Ecto neural progenitor cell (in vitro differentiated cells): ENCODE data around the gene CTU2.
"Not testable (repeated sequence)": the region's sequence is repeated elsewhere in the genome, so short reads cannot be mapped to it uniquely, and the experiment has no call there.

Experiments used
- DNase-seq: peaks from one replicate; pipeline ENCODE4 v3.0.0-alpha.2; 2018; ENCODE audit warnings: low spot score

Gene CTU2

GRCh38 chr16:88706229-88706964 lies at the start of gene CTU2, which contains the start of gene RNF166:
Gene CTU2, plus strand, starts transcription at chr16:88706503. Its CDS starts 28 bp downstream, at chr16:88706531.
Gene RNF166, minus strand, starts transcription at chr16:88706408. Its CDS starts 83 bp downstream, at chr16:88706325.
- peak; percentile 93 for DNase-seq

GRCh38 chr16:88657371-88657770 lies 48.9 kb upstream of the CTU2 start:
- DNase-seq, result no peak

- DNase-seq, result no peak
Observed at GRCh38 chr16:88658714-88659113, 47.6 kb upstream of the CTU2 start.

GRCh38 chr16:88659160-88659559 lies 47.1 kb upstream of the CTU2 start:
- no peak for DNase-seq

- DNase-seq, result no peak
Observed at GRCh38 chr16:88661468-88661867, 44.8 kb upstream of the CTU2 start.

GRCh38 chr16:88662222-88662842 lies 44.0 kb upstream of the CTU2 start:
- DNase-seq, result no peak

GRCh38 chr16:88662843-88663606 lies 43.3 kb upstream of the CTU2 start, which contains the start of gene MVD:
Gene MVD, minus strand, starts transcription at chr16:88663091. Its CDS starts 11 bp downstream, at chr16:88663080.
- DNase-seq, result peak; percentile 99

GRCh38 chr16:88665148-88665547 lies 41.2 kb upstream of the CTU2 start:
- DNase-seq, result no peak

- no peak for DNase-seq
Observed at GRCh38 chr16:88665570-88665969, 40.7 kb upstream of the CTU2 start.

- no peak for DNase-seq
Observed at GRCh38 chr16:88667461-88667860, 38.8 kb upstream of the CTU2 start.

- not testable (repeated sequence) for DNase-seq
Observed at GRCh38 chr16:88669493-88669892, 36.8 kb upstream of the CTU2 start.

GRCh38 chr16:88669980-88670379 lies 36.3 kb upstream of the CTU2 start:
- no peak for DNase-seq

GRCh38 chr16:88671806-88672205 lies 34.5 kb upstream of the CTU2 start:
- no peak for DNase-seq

- peak; percentile 71 for DNase-seq
Observed at GRCh38 chr16:88672776-88673175, 33.5 kb upstream of the CTU2 start.

- DNase-seq, result no peak
Observed at GRCh38 chr16:88673716-88674379, 32.5 kb upstream of the CTU2 start.

GRCh38 chr16:88676502-88677242 lies 29.6 kb upstream of the CTU2 start:
- DNase-seq, result no peak

GRCh38 chr16:88677721-88678120 lies 28.6 kb upstream of the CTU2 start:
- no peak for DNase-seq

- no peak for DNase-seq
Observed at GRCh38 chr16:88678224-88678979, 27.9 kb upstream of the CTU2 start.

GRCh38 chr16:88680554-88681083 lies 25.7 kb upstream of the CTU2 start:
- DNase-seq, result no peak

- DNase-seq, result no peak
Observed at GRCh38 chr16:88681084-88681680, 25.1 kb upstream of the CTU2 start.
